GM18520 (cell line): ENCODE results near the gene YY1.
"Not testable (repeated sequence)": the region's sequence is repeated elsewhere in the genome, so short reads cannot be mapped to it uniquely, and the experiment has no call there.

ENCODE experiments used
- ATAC-seq: cut with Tn5 transposase; IDR thresholded peaks from one replicate; pipeline ENCODE4 v1.9.1; 2021; ENCODE audit not compliant: unreplicated experiment

The YY1 gene

GRCh38 chr14:100238419-100239210, at the start of gene YY1:
Gene YY1, plus strand, starts transcription at chr14:100239144. Its CDS starts 101 bp downstream, at chr14:100239245.
- peak; percentile 69 for ATAC-seq

- ATAC-seq: no peak
Observed at GRCh38 chr14:100190126-100190525, 48.8 kb upstream of the YY1 start.

GRCh38 chr14:100191584-100192249, 47.2 kb upstream of the YY1 start:
- ATAC-seq: no peak

- ATAC-seq: no peak
Observed at GRCh38 chr14:100192250-100192671, 46.7 kb upstream of the YY1 start.

- peak; percentile 99 for ATAC-seq
Observed at GRCh38 chr14:100192672-100193416, 46.1 kb upstream of the YY1 start.

GRCh38 chr14:100193417-100194357, 45.3 kb upstream of the YY1 start:
- no peak for ATAC-seq

GRCh38 chr14:100199240-100199860, 39.6 kb upstream of the YY1 start:
- no peak for ATAC-seq

GRCh38 chr14:100200311-100200710, 38.6 kb upstream of the YY1 start:
- ATAC-seq: no peak

GRCh38 chr14:100201701-100202100, 37.2 kb upstream of the YY1 start:
- no peak for ATAC-seq

GRCh38 chr14:100202712-100203111, 36.2 kb upstream of the YY1 start:
- no peak for ATAC-seq

GRCh38 chr14:100203146-100203545, 35.8 kb upstream of the YY1 start:
- ATAC-seq: no peak

GRCh38 chr14:100203962-100204834, 34.7 kb upstream of the YY1 start:
- no peak for ATAC-seq

- ATAC-seq: not testable (repeated sequence)
Observed at GRCh38 chr14:100204835-100205167, 34.1 kb upstream of the YY1 start.

- not testable (repeated sequence) for ATAC-seq
Observed at GRCh38 chr14:100207588-100207987, 31.4 kb upstream of the YY1 start.

GRCh38 chr14:100208136-100208535, 30.8 kb upstream of the YY1 start:
- ATAC-seq: not testable (repeated sequence)

- ATAC-seq: no peak
Observed at GRCh38 chr14:100211366-100211765, 27.6 kb upstream of the YY1 start.

- ATAC-seq: no peak
Observed at GRCh38 chr14:100211893-100212292, 27.1 kb upstream of the YY1 start.

- no peak for ATAC-seq
Observed at GRCh38 chr14:100212476-100213333, 26.2 kb upstream of the YY1 start.
